ENCODE data around the gene LAS1L. TPM values are rescaled to one million over a fixed set of nuclear protein-coding genes. Genes with fewer than 3 reads are reported as not detected.
"Not testable (repeated sequence)": the region's sequence is repeated elsewhere in the genome, so short reads cannot be mapped to it uniquely, and the experiment has no call there.

Gene LAS1L
- total RNA-seq, 1 donor from 2014 or later: 18.5 TPM

- Mint-ChIP-seq H3K4me1 (ENCODE audit: low read depth) (no peaks in the 10 kb centered on the region), H3K27me3 (ENCODE audit: low read depth) (no peaks in the 10 kb centered on the region), H3K27ac (ENCODE audit: unreplicated experiment) (no peak overlapping the region), H3K9me3 (ENCODE audit: low read depth) (no peaks in the 10 kb centered on the region), H3K4me3 (ENCODE audit: unreplicated experiment) (no peak overlapping the region), H3K36me3 (ENCODE audit: low read depth) (no peaks in the 10 kb centered on the region)
- no peak for TF ChIP-seq CTCF (IDR thresholded peaks at IDR 0.05)
- DNase-seq (ENCODE audit: low spot score): no peak
Observed at GRCh38 chrX:65493431-65493830, 41.2 kb downstream of the LAS1L start.

- Mint-ChIP-seq H3K4me1 (ENCODE audit: low read depth) (no peaks in the 10 kb centered on the region), H3K27me3 (ENCODE audit: low read depth) (no peaks in the 10 kb centered on the region), H3K27ac (ENCODE audit: unreplicated experiment) (no peak overlapping the region), H3K9me3 (ENCODE audit: low read depth) (no peaks in the 10 kb centered on the region), H3K36me3 (ENCODE audit: low read depth) (no peaks in the 10 kb centered on the region), H3K4me3 (ENCODE audit: unreplicated experiment) (no peak overlapping the region)
- no peak for TF ChIP-seq CTCF (IDR thresholded peaks at IDR 0.05)
- no peak for DNase-seq (ENCODE audit: low spot score)
Observed at GRCh38 chrX:65491620-65492019, 43.0 kb downstream of the LAS1L start.

- Mint-ChIP-seq H3K27me3 (ENCODE audit: low read depth) (no peaks in the 10 kb centered on the region), H3K4me3 (ENCODE audit: unreplicated experiment) (no peak overlapping the region), H3K36me3 (ENCODE audit: low read depth) (no peaks in the 10 kb centered on the region), H3K9me3 (ENCODE audit: low read depth) (no peaks in the 10 kb centered on the region), H3K27ac (ENCODE audit: unreplicated experiment) (no peak overlapping the region), H3K4me1 (ENCODE audit: low read depth) (no peaks in the 10 kb centered on the region)
- no peak for DNase-seq (ENCODE audit: low spot score)
- TF ChIP-seq CTCF (IDR thresholded peaks at IDR 0.05): no peak
Observed at GRCh38 chrX:65488495-65488894, 46.1 kb downstream of the LAS1L start.

GRCh38 chrX:65480960-65481359 is 53.6 kb downstream of the LAS1L start:
- H3K9me3 Mint-ChIP-seq (ENCODE audit: low read depth): peaks cover 18% of the 10 kb centered on the region
- no peak for TF ChIP-seq CTCF (IDR thresholded peaks at IDR 0.05)
- no peaks in the 10 kb centered on the region for H3K27me3 Mint-ChIP-seq (ENCODE audit: low read depth)
- no peak overlapping the region for H3K27ac Mint-ChIP-seq (ENCODE audit: unreplicated experiment)
- no peak overlapping the region for H3K4me3 Mint-ChIP-seq (ENCODE audit: unreplicated experiment)
- H3K4me1 Mint-ChIP-seq (ENCODE audit: low read depth): no peaks in the 10 kb centered on the region
- no peak for DNase-seq (ENCODE audit: low spot score)
- H3K36me3 Mint-ChIP-seq (ENCODE audit: low read depth): no peaks in the 10 kb centered on the region

GRCh38 chrX:65479102-65479501 is 55.5 kb downstream of the LAS1L start:
- not testable (repeated sequence) for H3K36me3 Mint-ChIP-seq (ENCODE audit: low read depth); H3K27ac Mint-ChIP-seq (ENCODE audit: unreplicated experiment); DNase-seq (ENCODE audit: low spot score); H3K4me3 Mint-ChIP-seq (ENCODE audit: unreplicated experiment); H3K27me3 Mint-ChIP-seq (ENCODE audit: low read depth); H3K4me1 Mint-ChIP-seq (ENCODE audit: low read depth)
- H3K9me3 Mint-ChIP-seq (ENCODE audit: low read depth): peaks cover 31% of the 10 kb centered on the region

GRCh38 chrX:65476564-65476963 is 58.0 kb downstream of the LAS1L start:
- Mint-ChIP-seq H3K36me3 (ENCODE audit: low read depth) (no peaks in the 10 kb centered on the region), H3K27me3 (ENCODE audit: low read depth) (no peaks in the 10 kb centered on the region), H3K9me3 (ENCODE audit: low read depth) (peaks cover 48% of the 10 kb centered on the region), H3K4me1 (ENCODE audit: low read depth) (no peaks in the 10 kb centered on the region), H3K27ac (ENCODE audit: unreplicated experiment) (no peak overlapping the region), H3K4me3 (ENCODE audit: unreplicated experiment) (no peak overlapping the region)
- TF ChIP-seq CTCF (IDR thresholded peaks at IDR 0.05): no peak
- no peak for DNase-seq (ENCODE audit: low spot score)

All from chondrocyte (in vitro differentiated cells).